BE2C (cell line): ENCODE measurements around the gene KIF17.

Experiments used
- DNase-seq: peaks from one replicate; pipeline ENCODE4 v3.0.0-alpha.2; 2020
- H3K27me3 ChIP-seq: fragments of 250-450 bp; sonication (Bioruptor Pico); 2 replicates; pipeline ENCODE4 v1.5.1; 2020; ENCODE audit warnings: mild to moderate bottlenecking
- H3K36me3 ChIP-seq: fragments of 250-450 bp; sonication (Bioruptor Pico); 2 replicates; pipeline ENCODE4 v1.5.1; 2020; ENCODE audit warnings: mild to moderate bottlenecking
- H3K4me1 ChIP-seq: fragments of 250-450 bp; sonication (Bioruptor Pico); 2 replicates; pipeline ENCODE4 v1.5.1; 2020
- H3K4me3 ChIP-seq: 2 replicates; pipeline ENCODE4 v1.5.1; 2011; ENCODE audit warnings: low read depth, low read length
- H3K9me3 ChIP-seq: fragments of 250-450 bp; sonication (Bioruptor Pico); 2 replicates; pipeline ENCODE4 v1.5.1; 2020
- CTCF ChIP-seq: IDR thresholded peaks from 2 replicates; pipeline ENCODE4 v1.5.1; 2012; ENCODE audit warnings: mild to moderate bottlenecking, low read depth, low read length

Gene KIF17

GRCh38 chr1:20732071-20732587 lies 14.3 kb upstream of the KIF17 start:
- Histone ChIP-seq H3K4me1 (no peaks in the 10 kb centered on the region; the same call in 1 of the 2 replicates), H3K27me3 (no peaks in the 10 kb centered on the region), H3K9me3 (no peaks in the 10 kb centered on the region), H3K4me3 (peak overlapping the region; percentile 61), H3K36me3 (no peaks in the 10 kb centered on the region)
- DNase-seq = peak; percentile 79
- TF ChIP-seq CTCF = no peak

GRCh38 chr1:20731057-20731991 lies 13.5 kb upstream of the KIF17 start:
- Histone ChIP-seq H3K4me1 (no peaks in the 10 kb centered on the region; the same call in 1 of the 2 replicates), H3K27me3 (no peaks in the 10 kb centered on the region), H3K36me3 (no peaks in the 10 kb centered on the region), H3K4me3 (peak overlapping the region; percentile 46), H3K9me3 (no peaks in the 10 kb centered on the region)
- TF ChIP-seq CTCF = no peak
- no peak for DNase-seq

- Histone ChIP-seq H3K36me3 (no peaks in the 10 kb centered on the region), H3K27me3 (no peaks in the 10 kb centered on the region), H3K9me3 (no peaks in the 10 kb centered on the region), H3K4me1 (no peaks in the 10 kb centered on the region; the same call in 1 of the 2 replicates), H3K4me3 (no peak overlapping the region)
- no peak for TF ChIP-seq CTCF
- DNase-seq = no peak
Measured at GRCh38 chr1:20730690-20731056, 12.9 kb upstream of the KIF17 start.

GRCh38 chr1:20729990-20730689 lies 12.3 kb upstream of the KIF17 start:
- no peak overlapping the region for H3K4me3 ChIP-seq

GRCh38 chr1:20729155-20729931 lies 11.5 kb upstream of the KIF17 start:
- H3K4me3 ChIP-seq = no peak overlapping the region
- no peaks in the 10 kb centered on the region for H3K27me3 ChIP-seq
- no peaks in the 10 kb centered on the region for H3K9me3 ChIP-seq
- H3K4me1 ChIP-seq = no peaks in the 10 kb centered on the region; the same call in 1 of the 2 replicates
- H3K36me3 ChIP-seq = no peaks in the 10 kb centered on the region
- DNase-seq = no peak
- no peak for TF ChIP-seq CTCF

More at GRCh38 chr1:20729990-20730689, 12.3 kb upstream of the KIF17 start:
- H3K27me3 ChIP-seq = no peaks in the 10 kb centered on the region
- H3K4me1 ChIP-seq = no peaks in the 10 kb centered on the region; the same call in 1 of the 2 replicates
- no peaks in the 10 kb centered on the region for H3K36me3 ChIP-seq
- no peak for TF ChIP-seq CTCF
- no peak for DNase-seq
- H3K9me3 ChIP-seq = no peaks in the 10 kb centered on the region
